NCI-H460 (cell line): ENCODE measurements around the gene KPNA3. TPM values are rescaled to one million over a fixed set of nuclear protein-coding genes. Genes with fewer than 3 reads are reported as not detected.

Experiments
- DNase-seq: peaks from one replicate; pipeline ENCODE4 v3.0.0-alpha.2; 2016; ENCODE audit warnings: low read depth; ENCODE audit errors: extremely low read depth
- total RNA-seq: library from RNA; depleted of rRNA; stranded (reverse); fragments of >200 nt; shearing (Covaris generic); gene quantifications from 2 replicates; pipeline ENCODE4 v1.2.3, GENCODE V29; 2014

Gene KPNA3
- total RNA-seq, 1 experiment from 2014 or later = 16.0 TPM

- DNase-seq = peak; percentile 8
Measured at GRCh38 chr13:49690133-49690994, 102.1 kb downstream of the KPNA3 start.

GRCh38 chr13:49683489-49683888 lies 109.0 kb downstream of the KPNA3 start:
- no peak for DNase-seq

GRCh38 chr13:49681842-49682435 lies 110.5 kb downstream of the KPNA3 start:
- no peak for DNase-seq

DNA sequence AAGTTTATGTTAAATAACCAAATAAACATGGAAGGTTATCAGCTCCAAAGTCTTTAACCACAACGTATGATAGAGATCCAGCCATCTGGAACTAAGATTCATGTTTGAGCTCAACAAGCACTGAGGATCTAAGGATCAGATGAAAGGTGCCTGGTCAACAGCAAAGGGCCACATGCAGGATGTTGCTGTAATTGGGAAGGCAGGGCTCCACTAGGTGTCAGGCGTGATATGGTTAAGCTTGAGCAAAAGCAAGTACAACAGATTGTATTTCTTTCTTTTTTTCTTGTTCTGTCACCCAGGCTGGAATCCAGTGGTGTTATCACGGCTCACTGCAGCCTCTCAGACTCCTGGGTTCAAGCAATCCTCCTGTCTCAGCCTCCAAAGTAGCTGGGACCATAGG lies 113.2 kb downstream of the KPNA3 start:
- DNase-seq = no peak

GRCh38 chr13:49678191-49678914 lies 114.1 kb downstream of the KPNA3 start:
- DNase-seq = no peak

- no peak for DNase-seq
Measured at GRCh38 chr13:49676581-49677298, 115.7 kb downstream of the KPNA3 start.

DNA sequence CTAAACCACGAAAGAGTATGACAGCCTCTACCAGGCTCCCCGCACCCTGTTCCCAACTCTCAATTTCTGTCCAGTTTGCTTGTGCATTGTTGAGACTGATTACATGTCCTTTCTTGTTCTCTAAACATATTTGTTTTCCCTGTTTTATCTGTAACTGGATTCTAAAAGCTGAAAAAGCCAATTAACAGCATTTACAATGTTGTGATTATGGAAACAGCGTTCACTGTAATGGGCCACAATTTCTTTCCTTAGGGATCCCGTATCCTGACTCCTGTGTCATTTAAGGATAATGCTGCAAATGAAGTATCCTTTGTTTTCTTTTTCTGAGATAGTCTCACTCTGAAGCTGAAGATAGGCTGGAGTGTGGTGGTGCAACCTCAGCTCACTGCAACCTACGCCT lies 121.7 kb downstream of the KPNA3 start:
- DNase-seq = no peak

DNA sequence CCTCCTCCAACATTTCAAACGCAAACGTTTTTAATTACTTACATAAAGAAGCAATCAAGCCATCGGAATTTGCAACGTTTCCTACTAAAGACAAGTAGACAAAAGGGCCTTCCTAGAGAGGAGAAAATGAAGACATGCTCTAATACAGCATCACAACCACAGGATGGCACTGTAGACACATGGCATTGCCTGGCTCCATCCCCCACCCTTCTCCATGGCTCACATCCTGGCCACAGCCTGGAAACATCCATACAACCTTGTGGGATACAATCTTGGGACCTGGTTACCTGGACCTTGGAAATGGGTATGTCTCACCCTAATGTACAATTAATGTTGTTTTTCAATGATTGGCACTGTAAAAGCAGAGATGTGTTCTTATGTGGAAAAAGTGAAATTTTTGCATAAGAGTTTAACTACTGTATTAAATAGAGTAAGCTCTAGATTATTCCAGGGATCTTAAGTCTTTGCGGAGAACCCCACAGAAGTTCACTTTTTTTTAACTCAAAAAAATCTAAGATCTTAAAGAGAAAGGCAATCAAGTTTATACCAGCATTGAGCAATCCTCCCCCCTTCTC lies 122.7 kb downstream of the KPNA3 start:
- DNase-seq = peak; percentile 64

DNA sequence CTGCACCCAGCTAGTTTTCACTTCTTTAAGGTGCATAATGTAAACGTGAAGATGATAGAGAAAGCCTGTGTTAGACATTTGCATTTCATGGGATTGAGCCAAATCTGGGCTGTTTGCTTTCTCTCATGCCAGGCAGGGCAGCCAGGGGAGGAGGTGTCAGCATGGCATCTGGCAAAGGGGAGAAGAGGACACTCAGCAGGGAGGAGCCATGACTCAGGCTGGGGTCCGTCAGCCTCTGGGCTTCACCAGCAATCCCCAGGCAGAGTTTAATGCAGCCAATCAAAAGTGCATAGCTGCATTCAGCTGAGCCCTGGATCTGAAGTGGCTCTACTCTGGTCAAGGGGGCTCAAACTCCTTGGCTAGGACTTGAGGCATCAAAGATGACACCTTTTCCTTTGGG lies 124.7 kb downstream of the KPNA3 start:
- no peak for DNase-seq

- no peak for DNase-seq
Measured at GRCh38 chr13:49664606-49665005, 127.9 kb downstream of the KPNA3 start.

DNA sequence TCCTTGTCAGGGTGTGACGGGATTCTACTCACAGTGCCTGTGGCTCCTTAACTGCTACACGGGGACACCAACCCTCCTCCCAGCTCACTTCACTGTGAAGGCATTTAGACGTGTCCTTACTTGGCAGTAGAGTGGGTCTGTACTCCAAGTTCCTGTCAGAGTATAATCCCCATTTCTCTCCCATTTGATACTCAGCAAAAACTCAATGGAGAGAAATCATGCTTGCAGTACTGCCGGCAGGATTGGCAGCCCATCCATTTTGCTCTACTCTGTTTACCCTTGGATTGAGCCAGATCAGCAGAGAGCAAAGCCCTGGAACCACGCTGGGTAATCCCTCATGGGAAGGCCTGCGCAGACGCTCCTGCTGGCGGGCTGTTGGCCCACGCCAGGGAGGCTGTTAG lies 135.2 kb downstream of the KPNA3 start:
- DNase-seq = no peak

DNA sequence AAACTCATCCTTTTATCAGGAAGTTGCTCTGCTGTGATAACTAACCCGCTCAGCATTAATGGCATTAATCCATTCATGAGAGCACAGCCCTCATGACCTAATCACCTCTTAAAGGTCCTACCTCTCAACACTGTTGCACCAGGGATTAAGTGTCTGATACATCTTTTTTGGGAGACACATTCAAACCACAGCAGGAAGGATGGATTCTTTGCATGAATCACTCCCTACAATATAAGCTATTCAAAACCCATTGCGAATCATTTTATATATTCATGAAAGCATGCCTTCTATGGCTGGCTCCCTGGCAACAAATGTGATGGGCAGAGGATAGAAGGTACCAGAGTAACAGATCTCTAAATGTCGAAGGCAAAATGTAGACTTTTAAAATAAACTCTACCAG lies 136.6 kb downstream of the KPNA3 start:
- DNase-seq = no peak

DNA sequence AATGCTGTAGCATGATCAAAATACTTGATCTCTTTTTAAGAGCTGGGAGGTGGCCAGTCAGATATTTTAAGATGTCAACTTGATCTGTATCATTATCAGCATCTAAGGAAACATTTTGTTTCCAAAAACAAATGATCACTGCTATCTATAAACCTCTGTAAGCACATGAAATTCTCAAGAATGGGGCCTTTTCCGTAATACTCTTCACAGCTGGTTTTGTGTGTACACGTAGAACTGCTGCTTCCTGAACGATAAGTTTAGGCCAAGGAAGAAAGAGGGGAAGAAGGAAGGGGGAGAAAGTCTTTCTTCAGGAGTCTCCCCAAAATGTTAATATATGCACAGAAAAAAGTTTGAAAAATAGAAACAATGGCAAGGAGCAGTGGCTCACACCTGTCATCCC lies 138.5 kb downstream of the KPNA3 start:
- DNase-seq = no peak

- DNase-seq = no peak
Measured at GRCh38 chr13:49653478-49653877, 139.0 kb downstream of the KPNA3 start.

DNA sequence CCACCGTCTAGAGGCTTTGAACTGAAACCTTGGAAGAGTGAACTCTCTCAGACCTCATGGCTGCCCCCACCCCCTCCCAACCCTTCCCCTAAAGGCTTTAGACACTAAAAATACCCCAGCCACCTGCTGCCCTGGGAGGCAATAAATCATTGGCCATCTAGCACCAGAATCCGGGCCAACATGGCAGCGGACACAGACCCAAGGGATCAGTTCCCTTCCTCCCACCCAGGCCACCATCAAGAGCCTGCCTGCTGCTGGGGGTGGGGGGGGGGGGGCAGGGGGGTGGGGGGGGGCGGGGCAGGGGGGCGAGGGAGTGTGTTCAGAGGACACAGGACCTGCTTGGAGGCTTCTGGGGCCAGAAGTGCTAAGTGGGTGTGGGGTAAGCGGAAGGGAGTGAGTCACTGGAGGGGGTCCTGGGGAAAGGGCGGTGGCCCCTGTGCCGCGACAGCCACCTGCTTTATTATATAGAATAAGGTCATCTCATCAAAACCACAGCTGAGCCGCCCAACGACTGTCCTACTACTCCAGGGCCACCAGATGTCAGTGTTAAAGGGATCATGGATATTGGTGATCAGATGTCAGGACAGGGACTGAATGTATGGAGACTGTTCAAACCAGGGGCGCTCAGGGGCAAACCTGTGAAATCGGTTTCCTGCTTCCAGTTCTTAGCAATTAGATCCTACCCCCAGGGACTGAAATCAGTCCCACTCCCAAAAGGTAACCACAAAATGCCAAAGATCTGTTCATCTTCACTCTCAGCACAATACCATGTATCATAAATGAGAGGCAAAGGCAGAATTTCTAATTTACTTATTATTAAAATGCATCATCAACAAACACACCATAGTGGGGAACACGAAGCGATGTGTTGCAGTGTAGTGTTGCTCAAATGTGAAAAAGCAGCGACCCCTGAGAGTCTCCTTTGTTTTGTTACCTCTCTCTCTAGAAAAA lies 139.9 kb downstream of the KPNA3 start:
- peak; percentile 48 for DNase-seq

GRCh38 chr13:49651570-49652354 lies 140.7 kb downstream of the KPNA3 start:
- no peak for DNase-seq

DNA sequence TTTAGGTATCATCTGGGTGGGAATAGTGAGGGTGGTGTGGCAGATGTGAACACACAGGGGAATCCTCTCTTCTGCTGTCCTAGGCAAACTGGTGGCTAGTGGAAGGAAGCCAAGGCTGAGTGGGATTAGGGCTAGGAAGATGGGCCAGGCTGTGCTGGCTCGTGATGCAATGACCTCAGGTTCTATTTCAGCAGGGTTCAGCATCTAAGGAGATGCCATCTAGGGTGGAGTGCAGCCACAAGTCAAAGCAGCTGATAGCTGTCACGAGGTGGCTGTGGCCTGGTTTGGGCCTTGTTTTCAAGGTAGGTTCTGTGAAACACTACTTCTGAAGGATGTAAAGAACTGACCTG lies 142.5 kb downstream of the KPNA3 start:
- DNase-seq = no peak
